Stimulated activated CD8-positive, alpha-beta memory T cell treated with anti-CD3 and anti-CD28 coated beads, Interleukin-4, amount 100 ng/mL, for 4 hours (primary cell): ENCODE data around the gene TMEM219.
"Not testable (repeated sequence)": the region's sequence is repeated elsewhere in the genome, so short reads cannot be mapped to it uniquely, and the experiment has no call there.

Experiments
- DNase-seq, 2 donors: peaks; one replicate each; pipeline ENCODE4 v3.0.0-alpha.2; 2020; ENCODE audit warnings: low read depth in 2 of 2, low spot score in 1 of 2

The TMEM219 gene, protein sequence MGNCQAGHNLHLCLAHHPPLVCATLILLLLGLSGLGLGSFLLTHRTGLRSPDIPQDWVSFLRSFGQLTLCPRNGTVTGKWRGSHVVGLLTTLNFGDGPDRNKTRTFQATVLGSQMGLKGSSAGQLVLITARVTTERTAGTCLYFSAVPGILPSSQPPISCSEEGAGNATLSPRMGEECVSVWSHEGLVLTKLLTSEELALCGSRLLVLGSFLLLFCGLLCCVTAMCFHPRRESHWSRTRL

DNA sequence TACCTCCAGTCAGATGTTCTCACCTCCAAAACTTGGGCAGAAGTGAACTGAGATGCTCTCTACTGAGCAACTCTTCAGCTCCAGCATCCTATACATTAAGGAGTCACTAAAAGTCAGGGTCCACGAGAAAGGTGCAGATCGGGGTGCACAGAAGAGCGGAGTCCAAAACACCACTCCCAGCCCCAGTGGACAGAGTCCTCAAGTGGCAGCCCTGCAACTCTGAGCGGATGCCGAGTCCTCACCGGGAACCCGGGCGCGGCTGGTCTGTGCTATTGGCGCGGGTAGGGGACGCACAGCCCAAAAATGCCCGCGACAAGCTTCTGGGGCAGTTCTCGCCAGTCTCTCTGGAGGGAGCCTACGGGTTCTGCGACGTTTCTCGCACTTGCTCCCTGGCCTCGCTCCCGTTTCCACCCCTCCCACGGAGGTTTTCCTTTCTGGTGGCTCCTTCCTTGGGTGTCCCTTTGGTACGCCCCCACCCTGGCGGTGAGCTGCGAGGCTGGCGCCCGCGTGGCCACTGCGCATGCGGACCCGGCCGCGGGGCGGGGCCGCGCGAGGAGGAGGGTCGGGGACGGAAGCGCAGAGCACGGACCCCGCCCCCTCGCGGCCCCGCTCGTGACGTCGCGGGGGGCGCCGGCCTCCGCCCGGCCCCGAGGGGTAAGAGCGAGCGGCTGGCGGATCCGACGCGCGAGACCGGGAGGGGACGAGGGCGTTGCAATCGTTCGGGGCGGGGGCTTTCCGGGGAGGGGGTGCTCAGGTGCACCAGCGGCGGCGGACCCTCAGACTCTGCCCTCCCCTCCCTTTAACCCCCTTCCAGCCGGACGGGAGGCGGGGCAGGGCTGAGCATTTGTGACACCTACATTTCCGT is at the start of gene TMEM219:
Gene TMEM219 (plus strand): TSS at position 601 of the 865 bp plus-strand sequence. CDS start 1,065 bp downstream, outside the sequence.
- DNase-seq: peak; percentile 83 to 85

DNA sequence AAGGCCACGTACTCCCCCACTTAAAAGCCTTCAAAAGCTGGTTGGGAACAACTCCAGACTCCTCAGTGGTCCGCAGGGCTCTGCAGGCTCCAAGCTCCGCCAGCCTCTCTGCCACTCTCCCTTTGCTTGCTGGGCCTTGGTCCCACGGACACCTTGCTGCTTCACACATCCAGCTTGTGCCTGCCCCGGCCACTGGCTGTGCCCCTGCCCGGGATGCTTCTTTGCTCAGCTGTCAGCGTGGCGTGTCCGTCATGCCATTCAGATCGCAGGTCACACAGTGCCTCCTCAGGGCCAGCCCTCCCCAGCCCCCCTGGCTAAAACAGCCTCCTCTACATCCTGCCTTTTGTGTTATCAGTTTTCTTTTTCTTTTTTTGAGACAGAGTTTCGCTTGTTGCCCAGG is 49.8 kb upstream of the TMEM219 start:
- no peak for DNase-seq

DNA sequence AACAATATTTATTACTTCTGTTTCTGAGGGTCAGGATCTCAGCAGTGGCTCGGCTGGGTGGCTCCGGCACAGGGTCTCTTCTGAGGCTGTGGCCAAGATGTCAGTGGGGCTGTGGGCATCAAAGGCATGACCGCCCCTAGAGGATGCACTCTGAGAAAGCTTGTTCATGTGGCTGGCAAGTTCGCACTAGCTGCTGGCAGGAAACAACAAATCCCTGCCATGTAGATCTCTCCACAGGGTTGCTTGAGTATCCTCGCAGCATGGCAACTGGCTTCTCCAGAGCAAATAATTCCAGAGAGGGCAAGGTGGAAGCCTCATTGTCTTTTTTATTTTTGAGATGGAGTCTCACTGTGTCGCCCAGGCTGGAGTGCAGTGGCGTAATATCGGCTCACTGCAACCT is 48.4 kb upstream of the TMEM219 start:
- no peak for DNase-seq

DNA sequence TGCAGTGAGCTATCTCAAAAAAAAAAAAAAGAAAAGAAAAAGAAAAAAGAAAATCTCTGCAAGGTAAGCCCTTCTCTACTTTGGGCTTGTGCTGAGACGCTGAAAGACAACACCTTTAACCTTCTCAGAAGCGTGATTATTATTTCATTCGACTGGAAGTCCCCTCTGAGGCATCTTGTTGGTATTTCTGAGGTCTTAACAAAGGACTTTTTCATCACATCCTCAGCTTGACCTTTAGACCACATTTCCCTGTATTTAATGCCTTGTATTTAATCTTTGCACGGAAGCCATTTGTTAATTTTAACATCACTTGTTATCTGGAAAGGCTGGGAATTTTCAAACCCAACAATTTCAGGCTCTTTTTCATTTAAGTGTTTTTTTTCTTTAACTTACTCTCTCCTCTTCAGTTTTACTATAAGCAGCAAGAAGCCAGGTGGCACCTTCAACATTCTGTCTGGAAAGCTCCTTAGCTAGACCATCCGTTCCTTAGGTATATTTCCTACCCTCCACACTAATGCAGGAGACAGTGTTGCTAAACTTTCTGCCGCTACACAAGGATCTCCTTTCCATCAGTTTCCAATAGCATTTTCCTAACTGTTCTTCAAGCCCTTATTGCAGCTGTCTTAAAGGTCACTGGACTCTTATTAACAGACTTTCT is 46.2 kb upstream of the TMEM219 start:
- no peak for DNase-seq

DNA sequence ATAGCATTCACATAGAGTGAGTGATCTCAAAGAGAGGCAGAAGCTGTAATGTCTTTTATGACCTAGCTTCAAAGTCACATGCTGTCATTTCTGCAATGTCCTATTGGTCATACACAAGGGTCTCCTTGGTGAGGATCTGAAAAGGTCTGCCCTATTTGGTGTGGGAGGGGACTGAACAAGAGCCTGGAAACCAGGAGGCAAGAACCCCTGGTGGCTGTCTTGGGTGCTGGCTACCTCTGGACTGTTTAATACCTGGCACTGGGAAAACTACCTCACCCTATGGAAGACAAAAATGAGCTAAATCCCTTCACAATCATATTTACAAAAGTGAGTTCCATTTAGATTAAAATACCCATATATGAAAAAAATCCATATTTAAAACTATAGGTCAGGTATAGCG is 44.9 kb upstream of the TMEM219 start:
- no peak for DNase-seq

DNA sequence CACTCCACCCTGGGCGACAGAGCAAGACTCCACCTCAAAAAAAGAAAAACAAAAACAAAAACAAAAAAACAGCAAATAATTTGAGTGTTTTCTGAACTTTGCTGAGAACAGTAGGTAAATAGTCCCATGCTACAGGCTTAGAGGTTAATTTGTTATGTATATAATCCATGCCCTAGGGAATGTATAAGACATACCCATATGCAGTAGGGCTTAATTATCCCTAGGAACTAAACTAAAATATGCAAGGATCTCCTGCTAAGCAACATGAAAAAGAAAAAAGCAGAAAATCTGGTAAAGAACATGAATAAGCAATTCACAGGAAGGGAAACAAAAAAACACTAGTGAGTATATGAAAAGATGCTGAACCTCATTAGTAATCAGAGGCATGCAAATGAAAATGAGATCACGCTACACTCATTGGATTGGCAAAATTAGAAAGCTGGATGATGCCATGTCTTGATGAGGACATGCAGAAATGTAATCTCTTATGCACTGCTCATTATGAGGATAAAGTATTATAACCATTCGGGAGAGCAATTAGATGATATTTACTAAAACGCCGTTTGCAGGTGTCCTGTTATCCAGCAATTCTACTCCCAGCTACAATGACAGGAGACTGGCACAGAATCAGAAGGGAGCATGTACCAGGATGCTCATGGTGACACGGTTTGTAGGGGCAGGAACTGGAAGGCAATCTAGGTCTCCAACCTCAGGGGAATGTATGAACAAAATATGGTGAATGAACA is 41.4 kb upstream of the TMEM219 start:
- DNase-seq: no peak

DNA sequence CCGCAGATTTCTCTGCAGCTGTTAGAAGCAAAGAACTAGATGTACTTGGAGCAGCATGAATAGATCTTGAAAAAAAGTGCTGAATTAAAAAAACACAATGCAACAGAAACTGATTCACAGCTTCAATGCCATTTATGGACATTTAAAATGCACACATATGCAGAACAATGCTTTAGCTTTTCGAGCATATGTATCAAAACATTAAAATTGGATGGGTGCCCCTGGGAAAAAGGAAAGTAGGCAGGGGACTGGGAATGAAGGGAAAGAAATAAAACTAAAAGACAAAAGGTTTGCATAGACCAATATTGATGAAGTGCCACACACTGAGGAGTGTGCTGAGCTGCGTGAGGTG is 40.9 kb upstream of the TMEM219 start:
- no peak for DNase-seq

DNA sequence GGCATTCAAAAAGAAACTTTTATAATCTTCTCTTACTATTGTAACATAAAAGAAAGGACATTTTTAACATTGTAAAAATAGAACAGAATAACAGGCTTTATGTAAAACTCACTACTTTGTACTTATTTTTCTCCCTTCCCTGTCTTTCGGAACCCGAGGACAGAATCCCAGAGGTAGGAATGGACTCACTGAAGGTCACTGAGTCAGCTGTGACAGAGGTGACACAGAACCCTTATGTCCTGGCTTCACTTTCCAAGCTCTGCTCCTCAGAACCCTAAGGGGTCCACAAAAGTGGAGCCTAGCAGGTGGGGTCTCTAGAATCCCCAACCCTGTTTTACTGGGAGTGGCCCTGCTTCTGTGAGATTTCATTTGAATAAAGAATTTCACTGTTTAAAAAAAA is 39.6 kb upstream of the TMEM219 start:
- no peak for DNase-seq

DNA sequence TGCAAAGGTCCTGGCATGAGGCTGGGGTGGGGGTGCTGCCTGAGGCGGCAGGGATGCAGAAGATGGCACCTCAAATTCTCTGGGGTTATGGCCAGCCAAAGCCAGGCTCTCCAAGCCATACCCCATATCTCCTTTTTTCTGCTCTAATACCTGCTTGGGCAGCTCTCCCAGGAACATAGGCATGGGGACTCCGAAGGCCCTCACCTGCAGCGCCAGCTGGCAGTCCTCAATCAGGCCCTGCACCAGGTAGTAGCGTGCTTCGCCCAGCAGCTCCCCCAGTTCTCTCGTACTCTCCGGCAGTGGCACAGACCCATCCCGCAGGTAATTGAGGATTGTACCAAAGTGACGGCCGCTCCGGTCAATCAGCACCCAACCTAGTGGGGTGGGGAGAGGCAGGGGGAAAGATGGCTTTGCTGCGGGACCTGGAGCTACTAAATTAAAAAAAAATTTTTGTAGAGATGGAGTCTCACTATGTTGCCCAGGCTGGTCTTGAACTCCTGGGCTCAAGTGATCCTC is 38.8 kb upstream of the TMEM219 start:
- no peak for DNase-seq

DNA sequence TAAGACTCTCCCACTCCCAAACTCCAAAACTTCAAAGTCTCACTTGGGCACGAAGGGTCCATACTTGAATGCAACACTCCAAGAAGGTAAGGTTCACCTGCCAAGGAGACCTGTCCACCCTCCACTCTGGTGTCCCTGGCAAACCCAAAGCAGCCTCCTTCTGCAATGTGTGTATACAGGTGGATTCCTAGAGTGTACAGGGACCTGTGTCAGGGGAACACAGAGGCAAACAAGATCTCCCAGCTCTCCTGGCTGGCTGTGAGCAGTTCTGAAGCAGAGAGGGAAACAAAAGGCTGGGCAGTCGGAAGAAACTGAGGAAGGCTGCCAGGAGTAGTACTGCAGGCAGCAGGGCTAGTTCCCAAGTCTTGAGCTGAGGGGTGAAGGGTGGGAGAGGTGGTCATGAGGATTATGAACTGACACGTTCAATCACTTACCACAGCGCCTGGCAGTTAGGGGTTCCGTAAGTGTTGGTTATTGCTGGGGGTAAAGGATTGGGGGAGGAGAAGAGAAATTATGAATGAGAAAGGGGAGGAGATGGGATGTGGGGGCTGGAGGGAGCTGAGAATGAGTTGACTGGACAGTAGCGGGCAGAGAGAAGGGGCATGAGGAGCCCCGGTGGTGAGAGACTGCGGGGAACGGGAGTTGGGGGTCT is 36.6 kb upstream of the TMEM219 start:
- no peak for DNase-seq

DNA sequence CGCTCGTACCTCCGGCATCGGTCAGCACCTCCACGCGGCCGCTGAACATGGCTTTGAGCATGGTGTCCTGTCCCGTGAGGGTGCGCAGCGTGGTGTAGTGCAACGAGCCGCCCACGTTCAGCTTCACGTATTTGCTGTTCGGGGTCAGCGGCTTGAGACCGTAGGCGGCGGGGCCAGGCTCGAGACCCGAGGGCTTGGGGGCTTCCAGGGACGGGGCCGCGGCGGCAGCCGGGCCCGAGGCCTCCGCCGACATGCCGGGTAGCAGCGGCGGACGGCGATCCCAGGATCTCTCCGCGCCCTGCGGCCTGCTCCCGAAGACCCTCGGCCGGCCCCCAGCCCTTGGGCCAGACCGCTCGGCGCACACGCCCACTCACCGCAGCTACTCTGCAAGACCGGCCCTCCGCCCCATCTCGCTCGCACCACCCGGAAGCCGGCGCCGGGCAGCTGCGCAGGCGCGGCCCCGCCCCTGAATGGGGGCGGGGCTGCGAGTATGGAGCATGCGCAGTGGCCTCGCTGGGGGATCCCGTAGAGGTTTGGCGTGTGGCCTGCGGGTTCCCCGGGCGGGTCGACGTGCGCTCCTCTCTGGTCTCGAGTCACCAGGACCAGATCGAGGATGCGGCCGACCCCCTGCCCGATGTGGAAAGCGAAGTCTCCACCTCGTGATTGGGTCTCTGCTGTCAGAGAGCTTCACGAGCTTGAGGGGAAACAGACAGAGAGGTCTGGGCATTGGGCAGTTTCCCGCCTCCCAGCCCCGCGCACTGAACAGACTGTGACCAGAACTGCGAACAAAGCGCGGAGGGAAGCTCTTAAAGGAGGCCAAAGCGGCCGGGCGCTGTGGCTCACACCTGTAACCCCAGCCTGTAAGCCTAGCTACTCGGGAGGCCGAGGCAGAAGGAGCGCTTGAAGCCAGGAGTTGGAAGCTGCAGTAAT is 35.8 kb upstream of the TMEM219 start, which contains the start of gene KCTD13:
Gene KCTD13 (minus strand): TSS at position 446 of the 930 bp plus-strand sequence. CDS start 193 bp downstream, at position 253.
- peak; percentile 63 to 72 for DNase-seq

DNA sequence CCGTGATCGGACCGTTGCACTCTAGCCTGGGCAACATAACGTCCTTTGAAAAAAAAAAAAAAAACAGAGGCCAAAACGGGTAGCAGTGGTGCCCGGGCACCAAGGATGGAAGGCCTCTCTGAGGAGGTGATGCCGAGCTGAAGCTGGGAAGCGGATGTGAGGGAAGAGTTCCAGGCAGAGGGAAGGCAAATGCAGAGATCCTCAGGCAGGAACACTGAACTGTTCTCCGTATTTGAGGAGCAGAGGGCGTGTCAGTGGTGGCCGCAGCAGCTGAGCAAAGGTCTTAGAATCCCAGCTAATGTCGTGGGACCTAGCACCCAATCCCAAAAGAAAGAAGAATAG is 35.2 kb upstream of the TMEM219 start:
- DNase-seq: no peak

DNA sequence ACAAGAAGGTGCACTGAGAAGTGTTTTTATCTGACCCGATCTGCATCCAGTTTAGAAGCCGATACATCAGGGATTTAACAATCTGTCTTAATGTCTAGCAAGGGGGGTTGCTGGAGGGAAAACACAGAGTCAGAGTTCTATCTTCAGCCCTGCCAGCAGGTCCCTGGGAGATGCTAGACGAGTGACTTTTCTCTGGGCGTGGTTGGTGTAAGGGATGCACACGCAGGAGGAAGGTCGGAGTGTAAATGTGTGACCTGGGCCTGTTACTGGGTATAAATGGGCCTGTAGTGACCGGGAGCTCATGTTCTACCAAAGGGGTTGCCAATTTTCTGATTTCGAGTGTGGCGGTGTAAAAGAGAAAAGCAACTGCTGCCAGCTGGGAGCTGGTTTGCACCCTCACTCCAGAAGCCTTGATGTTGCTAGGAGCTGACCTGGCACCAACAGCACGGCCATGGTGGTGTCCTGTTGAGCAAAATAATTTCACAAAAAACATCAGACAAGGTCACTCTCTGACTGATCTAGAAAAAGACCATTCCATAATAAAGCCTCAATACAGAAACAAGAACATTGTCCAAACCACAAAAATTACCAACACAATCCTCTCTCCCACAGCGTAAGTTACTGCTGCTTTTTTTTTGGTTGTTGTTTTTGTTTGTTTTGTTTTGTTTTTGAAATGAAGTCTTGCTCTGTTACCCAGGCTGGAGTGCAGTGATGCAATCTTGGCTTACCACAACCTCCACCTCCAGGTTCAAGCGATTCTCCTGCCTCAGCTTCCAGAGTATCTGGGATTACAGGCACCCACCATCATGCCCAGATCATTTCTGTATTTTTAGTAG is 34.6 kb upstream of the TMEM219 start:
- no peak for DNase-seq

DNA sequence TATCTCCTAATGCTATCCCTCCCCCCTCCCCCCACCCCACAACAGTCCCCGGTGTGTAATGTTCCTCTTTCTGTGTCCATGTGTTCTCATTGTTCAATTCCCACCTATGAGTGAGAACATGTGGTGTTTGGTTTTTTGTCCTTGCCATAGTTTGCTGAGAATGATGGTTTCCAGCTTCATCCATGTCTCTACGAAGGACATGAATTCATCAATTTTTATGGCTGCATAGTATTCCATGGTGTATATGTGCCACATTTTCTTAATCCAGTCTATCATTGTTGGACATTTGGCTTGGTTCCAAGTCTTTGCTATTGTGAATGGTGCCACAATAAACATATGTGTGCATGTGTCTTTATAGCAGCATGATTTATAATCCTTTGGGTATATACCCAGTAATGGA is 30.1 kb upstream of the TMEM219 start:
- DNase-seq: not testable (repeated sequence)

DNA sequence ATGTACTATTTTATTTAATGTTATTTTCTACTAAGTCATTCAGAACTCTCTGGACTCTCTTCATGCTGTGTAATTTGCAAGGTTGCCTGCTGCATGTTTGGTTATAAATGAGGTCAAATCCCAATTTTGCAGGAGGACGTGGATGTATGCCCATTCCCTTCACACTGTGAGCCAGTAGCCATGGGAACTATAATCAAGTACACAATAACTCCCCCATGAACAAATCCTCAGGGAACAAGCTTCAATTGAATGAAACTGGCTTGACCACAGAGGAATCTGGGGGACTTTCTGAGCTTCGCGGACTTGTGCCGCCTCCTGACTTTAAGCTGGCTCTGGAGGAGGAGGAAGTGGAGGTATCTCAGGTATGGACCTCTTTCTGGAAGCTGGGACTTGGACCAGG is 21.2 kb upstream of the TMEM219 start:
- no peak for DNase-seq

DNA sequence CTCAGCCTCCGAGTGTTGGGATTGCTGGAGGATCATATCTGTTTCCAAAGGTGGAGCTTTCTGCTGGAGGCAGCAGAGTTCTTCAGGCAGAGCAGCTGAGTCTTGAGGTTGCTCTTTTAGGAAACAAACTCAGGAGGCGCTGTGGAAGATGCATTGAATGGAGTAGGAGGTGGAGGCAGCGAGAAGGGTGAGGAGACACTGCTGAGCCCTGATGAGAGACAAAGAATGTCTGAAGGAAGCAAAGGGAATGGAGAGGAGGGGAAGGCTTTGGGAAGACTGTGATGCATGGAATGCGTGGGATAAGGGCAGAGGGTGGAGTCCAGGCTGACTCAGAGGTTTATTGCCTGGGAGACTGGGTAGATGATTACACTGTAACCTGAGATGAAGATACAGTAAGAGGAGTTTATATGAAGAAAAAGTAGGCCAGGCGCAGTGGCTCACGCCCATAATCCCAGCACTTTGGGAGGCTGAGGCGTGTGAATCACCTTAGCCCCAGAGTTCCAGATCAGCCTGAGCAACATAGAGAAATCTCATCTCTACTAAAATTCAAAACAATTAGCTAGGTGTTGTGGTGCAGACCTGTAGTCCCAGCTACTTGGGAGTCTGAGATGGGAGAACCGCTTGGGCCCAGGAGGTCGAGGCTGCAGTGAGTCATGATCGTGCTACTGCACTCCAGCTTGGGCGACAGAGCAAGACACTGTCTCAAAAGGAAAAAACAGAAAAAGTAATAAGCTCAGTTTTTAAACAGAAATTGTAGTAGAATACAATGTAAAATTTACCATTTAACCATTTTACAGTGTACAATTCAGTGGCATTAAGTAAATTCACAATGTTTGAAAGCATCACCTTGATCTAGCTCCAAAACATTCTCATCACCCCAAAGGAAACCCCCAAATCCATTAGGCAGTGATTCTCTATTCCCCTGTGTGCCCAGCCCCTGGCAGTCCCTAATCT is 17.8 kb upstream of the TMEM219 start:
- no peak for DNase-seq

DNA sequence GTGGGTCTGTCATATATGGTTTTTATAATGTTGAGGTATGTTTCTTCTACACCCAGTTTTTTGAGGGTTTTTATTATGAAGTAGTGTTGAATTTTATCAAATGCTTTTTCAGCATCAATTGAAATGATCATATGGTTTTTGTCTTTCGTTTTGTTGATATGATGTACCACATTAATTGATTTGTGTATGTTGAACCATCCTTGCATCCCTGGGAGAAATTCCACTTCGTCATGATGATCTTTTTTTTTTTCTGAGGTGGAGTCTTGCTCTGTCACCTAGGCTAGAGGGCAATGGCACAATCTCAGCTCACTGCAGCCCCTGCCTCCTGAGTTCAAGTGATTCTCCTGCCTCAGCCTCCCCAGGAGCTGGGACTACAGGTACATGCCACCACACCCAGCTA is 14.0 kb upstream of the TMEM219 start:
- DNase-seq: no peak
